ENCODE data around the gene ROR1. TPM values are rescaled to one million over a fixed set of nuclear protein-coding genes. Genes with fewer than 3 reads are reported as not detected.
A peak's percentile ranks its signal among the peaks of the same experiment; 100 is the strongest.

The ROR1 gene
- total RNA-seq, 1 experiment from 2014 or later, result 10.5 TPM

- no peak for DNase-seq (ENCODE audit: low read depth)
Measured at GRCh38 chr1:64135462-64136223, 361.8 kb downstream of the ROR1 start.

- DNase-seq (ENCODE audit: low read depth), result no peak
Measured at GRCh38 chr1:64136296-64136695, 362.5 kb downstream of the ROR1 start.

GRCh38 chr1:64136752-64137411, 363.1 kb downstream of the ROR1 start:
- peak; percentile 92 for DNase-seq (ENCODE audit: low read depth)

DNA sequence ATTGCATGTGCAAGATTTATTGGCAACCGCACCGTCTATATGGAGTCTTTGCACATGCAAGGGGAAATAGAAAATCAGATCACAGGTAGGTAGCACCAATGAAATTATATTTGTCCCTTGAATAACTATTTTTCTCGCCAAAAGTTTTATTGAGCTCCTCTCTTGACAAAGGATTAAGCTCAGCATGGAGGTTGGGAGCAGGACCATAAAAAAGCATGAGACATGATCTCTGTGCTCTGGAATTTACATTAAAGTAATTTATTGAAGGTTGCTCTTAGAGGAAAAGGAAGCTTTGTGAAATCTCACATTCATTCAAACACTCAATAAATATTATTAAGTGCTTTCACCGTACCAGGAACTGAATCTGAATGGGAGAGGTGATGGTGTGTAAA, 363.6 kb downstream of the ROR1 start:
- no peak for DNase-seq (ENCODE audit: low read depth)

DNA sequence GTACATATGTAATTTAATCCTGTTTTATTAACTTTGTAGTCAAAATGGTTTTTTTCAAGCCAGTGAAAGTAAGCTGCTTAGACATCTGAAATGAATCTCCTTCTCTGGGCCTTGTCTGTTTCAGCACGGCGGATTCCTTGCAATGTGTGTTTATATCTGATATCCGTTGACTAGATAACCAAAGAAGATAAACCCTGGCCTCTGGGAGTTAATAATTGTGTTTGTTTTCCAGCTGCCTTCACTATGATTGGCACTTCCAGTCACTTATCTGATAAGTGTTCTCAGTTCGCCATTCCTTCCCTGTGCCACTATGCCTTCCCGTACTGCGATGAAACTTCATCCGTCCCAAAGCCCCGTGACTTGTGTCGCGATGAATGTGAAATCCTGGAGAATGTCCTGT, 366.1 kb downstream of the ROR1 start:
- no peak for DNase-seq (ENCODE audit: low read depth)

- no peak for DNase-seq (ENCODE audit: low read depth)
Measured at GRCh38 chr1:64140596-64140995, 366.8 kb downstream of the ROR1 start.

DNA sequence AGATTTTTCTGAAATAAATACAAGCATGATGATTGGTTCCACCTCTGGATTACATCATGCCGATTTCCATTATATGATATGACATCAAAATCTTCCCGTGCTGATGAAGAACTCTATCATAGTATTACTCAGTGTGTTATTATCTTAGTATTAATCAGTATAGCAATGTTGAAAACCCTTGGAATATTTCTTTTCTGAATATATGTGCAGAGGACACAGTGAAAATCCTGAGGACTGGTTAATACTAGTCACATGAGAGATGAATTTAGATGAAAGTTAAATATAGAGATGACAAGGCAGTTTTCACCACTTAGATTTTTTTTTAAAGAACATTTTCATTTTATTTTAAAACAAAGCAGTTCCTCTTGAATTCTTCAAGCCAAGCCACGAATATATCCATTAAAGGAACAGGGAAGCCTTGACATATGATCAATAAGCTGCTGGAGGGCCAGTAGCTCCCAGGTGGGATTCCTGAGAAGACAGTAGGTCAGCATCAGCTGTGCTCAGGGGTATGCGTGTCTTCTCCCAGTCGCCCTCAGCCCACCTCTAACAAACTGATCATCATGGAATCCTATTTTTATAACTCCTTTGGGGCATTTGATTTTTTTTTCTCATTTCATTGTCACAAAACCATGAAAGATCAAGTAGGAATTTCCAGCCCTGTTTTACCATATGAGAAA, 373.4 kb downstream of the ROR1 start:
- no peak for DNase-seq (ENCODE audit: low read depth)

DNA sequence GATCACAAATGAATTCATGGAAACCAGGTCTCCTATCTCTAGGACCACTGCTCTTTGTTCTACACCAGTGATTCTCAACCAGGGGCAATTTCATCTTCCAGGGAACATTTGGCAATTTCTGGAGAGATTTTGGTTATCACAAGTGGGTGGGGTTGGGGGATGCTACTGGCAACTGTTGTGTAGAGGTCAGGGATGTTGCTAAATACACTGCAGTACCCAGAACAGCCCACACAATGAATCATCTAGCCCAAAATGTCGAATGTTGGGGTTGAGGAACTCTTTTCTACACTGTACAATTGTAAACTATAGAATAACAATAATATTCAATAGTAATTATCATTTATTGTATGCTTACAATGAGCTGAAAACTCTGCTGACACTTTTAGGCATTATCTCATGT, 373.9 kb downstream of the ROR1 start:
- no peak for DNase-seq (ENCODE audit: low read depth)

- peak; percentile 21 for DNase-seq (ENCODE audit: low read depth)
Measured at GRCh38 chr1:64150266-64150665, 376.4 kb downstream of the ROR1 start.

DNA sequence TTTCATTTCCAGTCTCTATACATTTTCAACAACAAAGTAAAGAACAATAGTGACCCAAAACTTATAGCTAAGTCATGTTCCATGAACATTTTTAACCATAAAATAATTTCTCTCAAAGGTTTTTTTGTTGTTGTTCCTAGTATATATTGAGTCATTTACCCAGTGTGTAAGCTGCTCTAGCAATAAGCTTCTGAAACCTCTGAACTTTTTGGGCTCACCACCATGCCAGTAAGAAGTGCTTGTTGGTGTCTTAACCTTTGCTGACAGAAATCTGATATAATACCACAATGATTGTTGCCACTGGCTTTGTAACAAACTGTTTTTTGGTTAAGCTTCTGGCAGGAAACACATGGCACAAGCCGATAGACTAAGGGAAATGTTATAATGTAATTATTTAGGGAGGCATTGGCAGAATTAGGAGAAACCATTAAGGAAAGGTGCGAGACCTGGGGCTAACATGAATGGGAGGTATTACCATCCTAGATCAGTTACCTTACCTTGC, 377.0 kb downstream of the ROR1 start:
- DNase-seq (ENCODE audit: low read depth), result no peak

DNA sequence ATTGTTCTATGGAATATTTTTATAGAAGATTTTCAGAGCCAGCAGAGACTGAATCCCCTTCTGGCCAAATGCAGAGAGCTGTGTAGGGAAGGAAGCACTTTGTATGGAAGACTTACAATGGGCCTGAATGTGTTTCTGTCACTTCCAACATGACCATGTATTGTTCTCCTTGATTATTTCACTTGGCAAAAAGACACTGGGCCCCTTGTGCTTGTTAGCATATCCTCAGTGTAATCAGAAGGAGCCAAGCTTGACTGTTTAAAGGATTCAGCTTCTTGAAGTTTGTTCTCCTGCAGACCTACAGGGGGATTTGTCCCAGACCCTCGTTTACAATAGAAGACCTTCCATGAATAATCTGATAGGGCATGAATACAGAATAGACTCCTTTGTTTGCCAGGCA, 381.5 kb downstream of the ROR1 start:
- DNase-seq (ENCODE audit: low read depth), result no peak

- peak; percentile 26 for DNase-seq (ENCODE audit: low read depth)
Measured at GRCh38 chr1:64161357-64161941, 387.6 kb downstream of the ROR1 start.

- DNase-seq (ENCODE audit: low read depth), result no peak
Measured at GRCh38 chr1:64162151-64162550, 388.3 kb downstream of the ROR1 start.

- no peak for DNase-seq (ENCODE audit: low read depth)
Measured at GRCh38 chr1:64162804-64163203, 389.0 kb downstream of the ROR1 start.

- no peak for DNase-seq (ENCODE audit: low read depth)
Measured at GRCh38 chr1:64163431-64163830, 389.6 kb downstream of the ROR1 start.

GRCh38 chr1:64163970-64164369, 390.2 kb downstream of the ROR1 start:
- peak; percentile 35 for DNase-seq (ENCODE audit: low read depth)

- no peak for DNase-seq (ENCODE audit: low read depth)
Measured at GRCh38 chr1:64166629-64167028, 392.8 kb downstream of the ROR1 start.

GRCh38 chr1:64167176-64167575, 393.4 kb downstream of the ROR1 start:
- DNase-seq (ENCODE audit: low read depth), result no peak

- DNase-seq (ENCODE audit: low read depth), result no peak
Measured at GRCh38 chr1:64171246-64171645, 397.4 kb downstream of the ROR1 start.

- DNase-seq (ENCODE audit: low read depth), result peak; percentile 70
Measured at GRCh38 chr1:64171797-64172281, 398.0 kb downstream of the ROR1 start.

- DNase-seq (ENCODE audit: low read depth), result peak; percentile 79
Measured at GRCh38 chr1:64172458-64172983, 398.7 kb downstream of the ROR1 start.
